HS-27A (cell line): Measurements from ENCODE around the gene NDUFB10.
"Not testable (repeated sequence)": the region's sequence is repeated elsewhere in the genome, so short reads cannot be mapped to it uniquely, and the experiment has no call there.

Experiments
- DNase-seq: peaks from one replicate; pipeline ENCODE4 v3.0.0-alpha.2; 2012; ENCODE audit warnings: low read depth, missing footprints

Gene NDUFB10

GRCh38 chr16:1946495-1947368, 12.6 kb upstream of the NDUFB10 start:
- DNase-seq, result no peak

- no peak for DNase-seq
These were observed 12.0 kb upstream of the NDUFB10 start for GRCh38 chr16:1947369-1947670.

DNA sequence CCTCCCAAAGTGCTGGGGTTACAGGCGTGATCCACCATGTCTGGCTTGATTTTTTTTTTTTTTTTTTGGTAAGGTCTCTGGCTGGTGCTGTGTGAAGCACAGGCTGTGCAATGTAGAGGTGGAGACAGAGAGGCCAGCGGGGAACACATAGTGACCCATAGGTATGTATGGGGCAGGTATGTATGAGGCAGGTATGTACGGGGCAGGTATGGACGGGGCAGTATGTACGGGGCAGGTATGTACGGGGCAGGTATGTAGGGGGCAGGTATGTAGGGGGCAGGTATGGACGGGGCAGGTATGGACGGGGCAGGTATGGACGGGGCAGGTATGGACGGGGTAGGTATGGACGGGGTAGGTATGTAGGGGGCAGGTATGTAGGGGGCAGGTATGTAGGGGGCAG, 9.8 kb upstream of the NDUFB10 start:
- DNase-seq, result no peak

- DNase-seq, result no peak
These were observed 9.3 kb upstream of the NDUFB10 start for GRCh38 chr16:1950047-1950446.

DNA sequence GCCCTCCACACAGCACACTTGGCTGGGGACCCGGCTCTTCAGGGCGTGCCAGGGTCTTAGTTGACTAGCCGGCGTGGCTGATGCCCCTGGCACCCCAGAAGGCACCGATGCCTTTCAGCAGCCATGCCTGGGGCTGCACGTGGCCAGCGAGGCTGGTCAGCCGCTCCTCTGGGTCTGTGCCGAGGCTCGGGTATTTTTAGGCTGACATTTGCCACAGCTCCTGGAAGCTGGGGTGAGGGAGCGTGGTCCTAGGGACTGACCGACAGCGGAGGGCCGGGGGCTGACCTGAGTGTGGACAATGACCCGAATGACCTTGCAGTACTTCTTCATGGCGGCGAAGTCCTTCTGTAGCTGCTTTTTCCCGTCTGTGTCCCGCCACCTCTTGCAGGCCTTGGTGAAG, 8.8 kb upstream of the NDUFB10 start:
- DNase-seq, result no peak

DNA sequence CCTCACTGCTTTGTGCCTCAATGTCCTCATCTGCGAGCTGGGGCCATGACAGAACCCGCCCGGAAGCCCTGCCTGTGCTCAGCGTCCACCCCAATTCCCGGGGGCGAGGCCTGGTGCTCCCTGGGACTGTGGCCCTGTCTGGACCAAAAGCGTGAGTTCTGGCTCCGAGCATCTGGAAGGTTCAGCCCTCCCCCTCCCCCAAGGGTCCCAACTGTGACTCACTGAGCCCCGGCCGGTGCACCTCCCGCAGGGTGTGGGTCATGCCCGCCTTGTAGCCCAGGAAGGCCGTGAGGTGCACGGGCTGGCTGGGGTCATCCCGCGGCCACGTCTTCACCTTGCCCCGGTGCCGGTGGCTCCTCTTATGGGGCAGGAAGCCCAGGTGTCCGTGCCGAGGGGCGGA, 5.6 kb upstream of the NDUFB10 start:
- no peak for DNase-seq

- DNase-seq, result not testable (repeated sequence)
These were observed 1.8 kb upstream of the NDUFB10 start for GRCh38 chr16:1957434-1958142.

GRCh38 chr16:1958143-1958491, 1.2 kb upstream of the NDUFB10 start:
- not testable (repeated sequence) for DNase-seq

GRCh38 chr16:1958715-1959268, 546 bp upstream of the NDUFB10 start:
- no peak for DNase-seq

DNA sequence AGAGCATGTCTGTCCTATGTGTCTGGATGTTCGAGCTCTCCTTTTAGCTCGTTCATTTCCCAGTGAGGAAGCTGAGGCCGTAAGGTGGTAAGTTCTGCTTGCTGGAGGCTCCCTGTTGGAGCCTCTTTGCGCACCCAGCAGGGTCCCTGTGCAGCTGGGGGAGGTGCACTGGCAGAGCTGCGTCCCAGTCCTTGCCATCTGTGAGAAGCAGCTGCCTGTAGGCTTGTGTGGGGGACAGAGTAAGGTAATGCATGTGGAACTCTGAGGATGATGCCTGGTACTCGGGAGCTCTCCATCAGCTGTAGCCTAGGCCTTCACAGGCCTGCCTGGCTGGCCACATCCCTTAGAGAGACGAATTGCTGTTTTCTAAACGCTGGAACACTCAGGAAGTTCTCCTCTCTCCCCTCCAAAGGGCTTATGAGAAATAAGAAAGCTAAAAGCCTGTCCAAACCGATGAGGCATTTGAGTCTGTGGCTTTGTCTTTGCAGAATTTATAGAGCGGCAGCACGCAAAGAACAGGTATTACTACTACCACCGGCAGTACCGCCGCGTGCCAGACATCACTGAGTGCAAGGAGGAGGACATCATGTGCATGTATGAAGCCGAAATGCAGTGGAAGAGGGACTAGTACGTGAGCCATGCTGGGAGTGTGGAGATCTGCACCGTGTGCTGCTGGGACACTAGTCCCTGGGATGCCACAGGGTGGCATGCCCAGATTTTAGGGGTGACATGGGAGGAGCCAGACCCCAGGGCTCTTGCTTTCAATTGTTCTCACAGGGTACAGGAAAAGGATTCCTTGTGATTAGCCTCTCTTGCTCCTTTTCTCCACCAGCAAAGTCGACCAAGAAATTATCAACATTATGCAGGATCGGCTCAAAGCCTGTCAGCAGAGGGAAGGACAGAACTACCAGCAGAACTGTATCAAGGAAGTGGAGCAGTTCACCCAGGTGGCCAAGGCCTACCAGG, 1.6 kb downstream of the NDUFB10 start:
- DNase-seq, result no peak

DNA sequence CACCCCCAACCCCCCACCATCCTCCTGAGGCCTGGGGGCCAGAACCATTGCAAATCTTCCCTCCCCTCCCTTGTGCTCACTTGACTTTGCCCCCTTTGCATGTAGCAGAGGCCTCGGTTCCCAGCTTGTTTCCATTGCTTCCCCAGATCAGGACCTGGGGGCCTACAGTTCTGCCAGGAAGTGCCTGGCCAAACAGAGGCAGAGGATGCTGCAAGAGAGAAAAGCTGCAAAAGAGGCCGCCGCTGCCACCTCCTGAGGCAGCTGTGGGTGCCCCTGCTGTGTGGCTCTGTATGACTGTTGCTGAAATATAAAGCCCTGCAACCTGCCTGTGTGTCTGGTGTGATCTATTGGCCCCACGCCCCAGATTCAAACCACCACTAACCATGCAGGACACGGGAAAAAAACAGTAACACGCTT, 2.3 kb downstream of the NDUFB10 start:
- no peak for DNase-seq

- DNase-seq, result not testable (repeated sequence)
These were observed 3.1 kb downstream of the NDUFB10 start for GRCh38 chr16:1962161-1963153.

- DNase-seq, result no peak
These were observed 4.6 kb downstream of the NDUFB10 start for GRCh38 chr16:1963806-1964505.

DNA sequence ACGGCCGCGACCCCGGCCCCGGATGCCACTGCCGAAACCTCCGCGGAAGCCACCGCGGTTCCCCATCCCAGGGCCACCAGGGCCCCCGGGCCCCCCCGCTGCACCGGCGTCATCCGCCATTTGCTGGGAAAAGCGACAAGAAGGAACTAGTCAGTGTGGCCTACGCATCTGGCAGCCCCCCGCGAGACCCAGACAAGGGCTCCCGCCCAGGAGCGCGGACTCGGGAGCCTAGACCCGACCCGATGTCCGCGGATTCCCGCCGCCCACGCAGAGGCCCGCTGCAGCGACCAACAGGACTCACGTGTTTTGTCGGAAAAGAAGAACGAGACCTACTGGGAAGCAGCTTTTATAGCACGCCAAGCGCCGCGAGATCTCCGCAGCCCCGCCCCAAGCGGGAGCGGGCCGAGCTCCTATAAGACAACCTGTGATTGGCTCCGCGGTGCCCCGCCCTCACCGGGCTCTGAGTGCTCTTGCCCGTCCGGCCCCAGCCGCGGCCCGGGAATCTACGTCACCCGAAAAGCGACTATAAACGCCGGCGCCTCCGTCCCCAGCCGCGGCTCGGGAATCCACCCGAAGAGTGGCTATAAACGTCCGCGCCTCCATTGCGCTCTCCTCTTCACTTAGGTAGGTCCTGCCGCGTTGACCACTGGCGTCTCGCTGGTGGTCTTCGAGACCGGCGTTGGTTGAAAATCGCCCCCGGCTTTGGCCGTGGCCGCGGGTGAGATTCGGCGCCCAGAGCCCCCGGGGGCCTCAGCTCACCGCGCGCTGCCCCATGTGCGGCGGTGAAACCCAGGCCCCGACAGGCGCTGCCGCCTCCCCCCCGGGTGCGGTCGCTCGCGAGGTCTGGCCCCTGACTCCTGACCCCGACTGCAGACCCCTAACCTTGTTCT, 5.4 kb downstream of the NDUFB10 start, which contains the start of gene RPS2:
RPS2 (minus strand) TSS at position 321 of the 890 bp plus-strand sequence; CDS start at position 120, 201 bp downstream.
- peak; percentile 85 for DNase-seq

- DNase-seq, result no peak
These were observed 6.2 kb downstream of the NDUFB10 start for GRCh38 chr16:1965396-1966001.

GRCh38 chr16:1966460-1966859, 7.1 kb downstream of the NDUFB10 start, which contains the start of gene RNF151:
TSS of gene RNF151 (plus strand) at chr16:1966856. CDS start at chr16:1966882, 26 bp downstream.
- DNase-seq, result no peak

- DNase-seq, result no peak
These were observed 9.0 kb downstream of the NDUFB10 start for GRCh38 chr16:1968146-1968953.
